BJ (cell line): ENCODE results near the gene DESI1. TPM values are rescaled to one million over a fixed set of nuclear protein-coding genes. Genes with fewer than 3 reads are reported as not detected.
"Not testable (repeated sequence)": the region's sequence is repeated elsewhere in the genome, so short reads cannot be mapped to it uniquely, and the experiment has no call there.

Source experiments
- CTCF ChIA-PET: fragments of 350-600 bp; formaldehyde crosslinking; extraction: SDS; loops from one replicate; lab custom pipeline; 2021; ENCODE audit warnings: antibody characterized with exemption, inconsistent platforms; lab: Yijun Ruan, JAX
- POLR2A ChIA-PET: fragments of 300-600 bp; sonication (Branson Sonifier 250); formaldehyde crosslinking; extraction: SDS; loops from one replicate; lab custom pipeline; 2021; ENCODE audit warnings: antibody characterized with exemption; lab: Charles Lee
- DNase-seq: peaks from one replicate; pipeline ENCODE4 v3.0.0-alpha.2; 2011; ENCODE audit warnings: low read depth
- H3K27me3 ChIP-seq: 2 replicates; pipeline ENCODE4 v1.6.0; 2011; ENCODE audit warnings: low read length; ENCODE audit not compliant: control insufficient read depth, insufficient read depth
- H3K36me3 ChIP-seq: 2 replicates; pipeline ENCODE4 v1.5.1; 2011; ENCODE audit warnings: low read length; ENCODE audit not compliant: control insufficient read depth, insufficient read depth
- H3K4me3 ChIP-seq: 2 replicates; pipeline ENCODE4 v1.5.1; 2011; ENCODE audit warnings: low read depth, mild to moderate bottlenecking, control low read depth, low read length
- CTCF ChIP-seq: IDR thresholded peaks from 2 replicates; pipeline ENCODE4 v1.5.1; 2011; ENCODE audit warnings: low read depth, mild to moderate bottlenecking, control low read depth, inconsistent platforms, low read length, moderate library complexity; ENCODE audit not compliant: insufficient read depth
- polyA plus RNA-seq: library from polyadenylated mRNA; depleted of rRNA; stranded (reverse); fragments of >200 nt; gene quantifications from 2 replicates; pipeline ENCODE4 v1.2.3, GENCODE V29; 2011

Gene DESI1
- polyA plus RNA-seq, 1 experiment: 35.7 TPM

GRCh38 chr22:41638124-41638523 is 17.3 kb upstream of the DESI1 start:
- Histone ChIP-seq H3K4me3 (no peak overlapping the region), H3K36me3 (peaks cover 13% of the 10 kb centered on the region), H3K27me3 (no peaks in the 10 kb centered on the region)
- ChIA-PET CTCF (interaction anchor here (0.9 kb wide), 1 partner anchor 20 kb away, joined by 3 read pairs; no protein-coding TSS in a partner anchor), POLR2A (no interaction called here)
- DNase-seq: no peak
- no peak for TF ChIP-seq CTCF

GRCh38 chr22:41637623-41638022 is 16.8 kb upstream of the DESI1 start:
- H3K27me3 ChIP-seq, POLR2A ChIA-PET, H3K4me3 ChIP-seq, DNase-seq: not testable (repeated sequence)
- CTCF ChIA-PET: interaction anchor here (0.6 to 1.1 kb wide), 2 partner anchors 220 to 303 kb away, joined by 3 read pairs; no protein-coding TSS in a partner anchor
- H3K36me3 ChIP-seq: peaks cover 13% of the 10 kb centered on the region

GRCh38 chr22:41636467-41636866 is 15.6 kb upstream of the DESI1 start:
- Histone ChIP-seq H3K4me3 (no peak overlapping the region), H3K36me3 (peaks cover 13% of the 10 kb centered on the region), H3K27me3 (no peaks in the 10 kb centered on the region)
- ChIA-PET CTCF (interaction anchor here (0.8 to 1.6 kb wide), 4 partner anchors 12 to 304 kb away, joined by 3 to 4 read pairs (median 3); no protein-coding TSS in a partner anchor), POLR2A (no interaction called here)
- no peak for TF ChIP-seq CTCF
- no peak for DNase-seq

GRCh38 chr22:41634610-41635009 is 13.8 kb upstream of the DESI1 start:
- POLR2A ChIA-PET, H3K4me3 ChIP-seq, CTCF ChIA-PET, DNase-seq, H3K27me3 ChIP-seq: not testable (repeated sequence)
- peaks cover 13% of the 10 kb centered on the region for H3K36me3 ChIP-seq

GRCh38 chr22:41631615-41632014 is 10.8 kb upstream of the DESI1 start:
- H3K27me3 ChIP-seq, H3K4me3 ChIP-seq, POLR2A ChIA-PET, DNase-seq, CTCF ChIA-PET: not testable (repeated sequence)
- peaks cover 13% of the 10 kb centered on the region for H3K36me3 ChIP-seq

- H3K36me3 ChIP-seq: peaks cover 13% of the 10 kb centered on the region
- CTCF ChIA-PET: not testable (repeated sequence)
Observed at GRCh38 chr22:41631115-41631514, 10.3 kb upstream of the DESI1 start.

GRCh38 chr22:41625577-41625976 is 4.7 kb upstream of the DESI1 start:
- no peak for DNase-seq
- POLR2A ChIA-PET: no interaction called here
- no peaks in the 10 kb centered on the region for H3K27me3 ChIP-seq
- TF ChIP-seq CTCF: no peak
- H3K4me3 ChIP-seq: no peak overlapping the region
- peaks cover 17% of the 10 kb centered on the region for H3K36me3 ChIP-seq
- CTCF ChIA-PET: no interaction called here

More at GRCh38 chr22:41631115-41631514, 10.3 kb upstream of the DESI1 start:
- POLR2A ChIA-PET, H3K27me3 ChIP-seq, DNase-seq, H3K4me3 ChIP-seq: not testable (repeated sequence)
